Esophagus muscularis mucosa (tissue), 4 donors: ENCODE measurements around the gene ZIC4. TPM values are rescaled to one million over a fixed set of nuclear protein-coding genes. Genes with fewer than 3 reads are reported as not detected.

Experiments used
- DNase-seq: peaks from one replicate; pipeline ENCODE4 v3.0.0-alpha.2; 2017; ENCODE audit errors: extremely low spot score
- H3K27ac ChIP-seq, 4 donors: fragments of 200-600 bp; sonication (generic); replicated peaks in 1 of 4; 1 replicate in 3 of 4; 2 replicates in 1 of 4; pipeline ENCODE4 v1.5.1; 2016 to 2019; ENCODE audit warnings: mild to moderate bottlenecking in 1 of 4
- H3K27me3 ChIP-seq, 4 donors: fragments of 200-600 bp; sonication (generic); one replicate each; pipeline versions ENCODE4 v1.5.1 to v1.6.0; 2016 to 2019
- H3K36me3 ChIP-seq, 4 donors: fragments of 200-600 bp; sonication (generic); one replicate each; pipeline ENCODE4 v1.5.1; 2016 to 2019
- H3K4me1 ChIP-seq, 4 donors: fragments of 200-600 bp; sonication (generic); one replicate each; pipeline ENCODE4 v1.5.1; 2016 to 2019
- H3K4me3 ChIP-seq, 4 donors: fragments of 200-600 bp; sonication (generic); 1 replicate in 2 of 4; 2 replicates in 2 of 4; pipeline ENCODE4 v1.5.1; 2016 to 2019; ENCODE audit warnings: mild to moderate bottlenecking in 4 of 4, moderate library complexity in 1 of 4
- H3K9me3 ChIP-seq, 4 donors: fragments of 200-600 bp; sonication (generic); 1 replicate in 3 of 4; 2 replicates in 1 of 4; pipeline ENCODE4 v1.5.1; 2016 to 2019
- EP300 ChIP-seq: sonication (generic); formaldehyde crosslinking; IDR thresholded peaks from one replicate; pipeline ENCODE4 v1.6.1; 2017; ENCODE audit warnings: antibody characterized with exemption
- POLR2A ChIP-seq: fragments of 450-650 bp; IDR thresholded peaks from one replicate; pipeline ENCODE4 v1.6.1; 2017; ENCODE audit warnings: antibody characterized with exemption, moderate library complexity, mild to moderate bottlenecking, low read depth
- POLR2AphosphoS5 ChIP-seq, 2 donors: sonication (generic); formaldehyde crosslinking; IDR thresholded peaks; one replicate each; pipeline ENCODE4 v1.6.1; 2017; ENCODE audit warnings: antibody characterized with exemption in 2 of 2
- WGBS: methylation state at CpG from one replicate; pipeline ENCODE4 v1.1.5; 2018; 5-methylcytosine and 5-hydroxymethylcytosine counted together
- intact Hi-C: fragments of 100-400 bp; cut with DNase I; formaldehyde crosslinking; loops from one replicate; pipeline ENCODE4 v1.15.1; 2023
- total RNA-seq, 4 donors: library from RNA; depleted of rRNA; stranded (reverse); fragments of >200 nt; gene quantifications; one replicate each; pipeline versions ENCODE4 v1.1.0 to v1.2.1, GENCODE V29; 2016
- TF ChIP-seq, protein P1 (sequence below), 3 experiments: fragments of 200-600 bp in 2 of 3; fragments of 450-650 bp in 1 of 3; sonication (generic) in 2 of 3; IDR thresholded peaks; one replicate each; pipeline ENCODE4 v1.5.1; 2017 to 2019; ENCODE audit warnings: antibody characterized with exemption in 3 of 3, mild to moderate bottlenecking in 2 of 3, moderate library complexity in 1 of 3

Gene ZIC4
- total RNA-seq, 4 donors from 2014 or later, result not detected

DNA sequence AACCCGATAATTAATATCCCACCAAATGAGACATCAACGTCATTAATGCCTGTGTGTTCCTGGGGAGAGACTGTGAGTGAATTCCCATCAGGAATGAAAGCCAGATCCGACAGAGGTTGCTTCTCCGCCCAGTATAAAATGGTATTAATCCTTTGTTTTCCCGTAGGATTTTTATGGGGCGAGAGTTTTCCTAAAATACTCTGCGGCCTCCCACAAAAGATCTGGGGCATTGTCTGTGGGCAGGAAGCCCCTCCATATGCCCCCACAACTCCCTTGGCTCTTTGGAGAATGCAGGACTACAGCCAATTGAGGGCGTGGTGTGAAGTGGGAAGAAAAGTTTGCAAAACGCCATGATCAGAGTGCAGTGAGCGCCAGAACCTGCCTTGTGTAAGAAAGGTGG, 26.7 kb downstream of the ZIC4 start:
- Histone ChIP-seq H3K27me3 (peaks cover 0 to 99% (median 60%) of the 10 kb centered on the region in 4 donors), H3K36me3 (no peaks in the 10 kb centered on the region), H3K4me3 (no peak overlapping the region), H3K27ac (no peak overlapping the region), H3K9me3 (no peaks in the 10 kb centered on the region), H3K4me1 (peaks cover 0 to 6% (median 0%) of the 10 kb centered on the region in 4 donors)
- TF ChIP-seq POLR2A (no peak), EP300 (no peak), POLR2AphosphoS5 (IDR thresholded peaks at IDR 0.05) (no peak)
- TF ChIP-seq, protein P1, sequence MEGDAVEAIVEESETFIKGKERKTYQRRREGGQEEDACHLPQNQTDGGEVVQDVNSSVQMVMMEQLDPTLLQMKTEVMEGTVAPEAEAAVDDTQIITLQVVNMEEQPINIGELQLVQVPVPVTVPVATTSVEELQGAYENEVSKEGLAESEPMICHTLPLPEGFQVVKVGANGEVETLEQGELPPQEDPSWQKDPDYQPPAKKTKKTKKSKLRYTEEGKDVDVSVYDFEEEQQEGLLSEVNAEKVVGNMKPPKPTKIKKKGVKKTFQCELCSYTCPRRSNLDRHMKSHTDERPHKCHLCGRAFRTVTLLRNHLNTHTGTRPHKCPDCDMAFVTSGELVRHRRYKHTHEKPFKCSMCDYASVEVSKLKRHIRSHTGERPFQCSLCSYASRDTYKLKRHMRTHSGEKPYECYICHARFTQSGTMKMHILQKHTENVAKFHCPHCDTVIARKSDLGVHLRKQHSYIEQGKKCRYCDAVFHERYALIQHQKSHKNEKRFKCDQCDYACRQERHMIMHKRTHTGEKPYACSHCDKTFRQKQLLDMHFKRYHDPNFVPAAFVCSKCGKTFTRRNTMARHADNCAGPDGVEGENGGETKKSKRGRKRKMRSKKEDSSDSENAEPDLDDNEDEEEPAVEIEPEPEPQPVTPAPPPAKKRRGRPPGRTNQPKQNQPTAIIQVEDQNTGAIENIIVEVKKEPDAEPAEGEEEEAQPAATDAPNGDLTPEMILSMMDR (IDR thresholded peaks at IDR 0.05), result no peak
- no peak for DNase-seq
- WGBS, result 8% methylated on average over 10 of the region's 10 CpGs
- intact Hi-C loops, result loop anchor here (5.0 kb wide), 1 partner anchor 33 kb away; no protein-coding TSS in a partner anchor

DNA sequence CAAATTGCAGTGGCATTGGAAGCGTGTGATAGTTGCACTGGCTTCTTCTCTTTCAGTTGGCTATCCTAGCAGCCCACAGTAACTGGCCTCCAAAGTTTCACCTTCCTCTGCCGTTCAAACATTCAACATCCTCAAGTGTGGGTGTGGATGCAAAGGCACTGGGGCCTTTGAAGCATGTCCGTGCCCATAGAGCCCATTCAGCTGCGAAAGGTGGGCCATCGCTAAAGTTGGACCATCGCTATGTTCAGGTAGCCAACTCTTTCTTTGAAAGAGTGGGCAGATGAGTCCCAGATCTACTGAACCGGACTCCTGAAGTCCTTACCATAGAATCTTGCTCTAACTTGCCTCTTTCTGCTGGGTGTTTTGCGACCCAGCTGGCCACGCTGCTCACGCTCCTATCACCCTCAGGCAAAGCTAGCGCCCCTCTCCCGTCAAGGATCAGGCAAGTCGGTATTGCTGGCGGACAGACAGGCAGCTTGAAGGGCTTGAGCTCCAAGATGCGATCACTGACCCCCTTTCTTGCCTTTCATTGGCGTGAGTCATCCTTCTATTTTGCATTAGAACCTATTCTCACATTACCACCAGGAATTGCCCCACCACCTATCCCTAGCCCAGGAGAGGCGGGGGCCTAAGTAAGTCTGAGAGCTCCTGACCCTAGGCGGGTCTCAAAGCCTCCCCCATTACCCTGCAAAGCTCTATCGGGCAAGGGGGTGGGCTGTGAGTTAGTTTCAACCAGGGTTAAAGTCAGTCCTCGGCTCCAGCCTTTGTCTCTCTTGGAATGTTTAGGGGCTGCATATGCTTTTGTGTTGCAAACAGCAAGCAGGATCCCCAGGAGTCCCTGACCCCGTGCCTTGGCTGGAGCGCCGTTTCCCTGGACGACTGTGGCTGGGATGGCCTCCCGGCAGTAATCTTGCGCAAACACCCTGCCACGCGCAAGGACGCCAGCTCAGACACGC, 28.7 kb downstream of the ZIC4 start:
- WGBS, result 10% methylated on average over 27 of the region's 30 CpGs
- H3K27ac ChIP-seq, result no peak overlapping the region
- intact Hi-C loops, result loop anchor here (5.0 kb wide), 1 partner anchor 35 kb away; no protein-coding TSS in a partner anchor
- peaks cover 0 to 99% (median 51%) of the 10 kb centered on the region in 4 donors for H3K27me3 ChIP-seq
- no peak overlapping the region for H3K4me3 ChIP-seq
- TF ChIP-seq, protein P1 (IDR thresholded peaks at IDR 0.05), result no peak
- no peak for TF ChIP-seq EP300
- TF ChIP-seq POLR2AphosphoS5 (IDR thresholded peaks at IDR 0.05), result no peak
- no peak for TF ChIP-seq POLR2A
- H3K36me3 ChIP-seq, result no peaks in the 10 kb centered on the region
- H3K4me1 ChIP-seq, result peaks cover 0 to 6% (median 0%) of the 10 kb centered on the region in 4 donors
- DNase-seq, result no peak
- no peaks in the 10 kb centered on the region for H3K9me3 ChIP-seq

DNA sequence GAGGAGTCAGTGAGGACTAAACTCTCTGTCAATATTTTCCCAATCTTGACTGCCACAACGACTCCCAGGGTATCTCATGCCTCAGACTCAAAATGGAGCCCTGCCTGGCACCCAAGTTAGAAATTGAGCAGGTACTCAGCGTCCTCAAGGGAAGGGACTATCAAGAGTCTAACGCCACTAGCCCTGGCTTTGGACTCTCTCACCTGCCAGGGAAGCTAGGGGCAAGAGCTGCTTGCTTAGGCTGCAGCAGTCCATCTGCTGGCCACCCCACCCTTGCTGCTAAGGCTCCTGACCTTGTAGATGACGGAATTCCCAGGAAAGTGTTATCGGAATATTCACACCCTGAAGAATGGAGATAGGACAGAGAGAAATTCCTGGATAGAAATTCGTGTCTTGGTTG, 33.0 kb downstream of the ZIC4 start:
- no peak overlapping the region for H3K27ac ChIP-seq
- DNase-seq, result peak; percentile 80
- no peaks in the 10 kb centered on the region for H3K4me1 ChIP-seq
- TF ChIP-seq POLR2AphosphoS5 (IDR thresholded peaks at IDR 0.05), result no peak
- no peak overlapping the region for H3K4me3 ChIP-seq
- 11% methylated on average over 6 of the region's 6 CpGs for WGBS
- no peaks in the 10 kb centered on the region for H3K9me3 ChIP-seq
- peaks cover 0 to 98% (median 53%) of the 10 kb centered on the region in 4 donors for H3K27me3 ChIP-seq
- H3K36me3 ChIP-seq, result no peaks in the 10 kb centered on the region
- intact Hi-C loops, result no loop called here

DNA sequence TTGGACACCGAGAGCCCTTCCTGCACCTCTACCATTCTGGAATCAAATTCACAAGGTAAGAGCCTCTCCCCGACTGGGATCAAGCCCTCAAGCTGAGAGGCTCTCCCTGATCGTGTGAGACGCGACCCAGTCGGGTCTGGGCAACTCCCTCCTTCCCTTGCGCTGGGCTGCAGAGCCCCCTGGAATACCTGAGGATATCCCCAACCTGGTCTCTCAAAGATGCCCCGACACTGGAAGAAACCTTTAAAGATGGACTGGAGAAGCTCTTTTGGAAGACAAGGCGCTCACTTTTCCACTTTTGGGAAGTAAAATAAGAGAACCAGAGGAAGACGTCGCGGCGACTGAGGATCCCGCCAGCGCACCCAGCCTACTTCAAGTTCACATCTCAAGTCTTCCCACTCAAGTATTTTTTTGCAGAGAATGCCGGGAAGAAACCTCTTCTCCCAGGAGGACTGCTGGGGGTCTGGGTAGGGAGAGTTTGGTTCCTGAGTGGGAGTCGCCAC, 33.8 kb downstream of the ZIC4 start:
- intact Hi-C loops, result no loop called here
- TF ChIP-seq, protein P1 (IDR thresholded peaks at IDR 0.05), result no peak
- no peak for TF ChIP-seq EP300
- TF ChIP-seq POLR2AphosphoS5 (IDR thresholded peaks at IDR 0.05), result no peak
- TF ChIP-seq POLR2A, result no peak
- DNase-seq, result peak; percentile 79
- Histone ChIP-seq H3K27me3 (peaks cover 0 to 98% (median 49%) of the 10 kb centered on the region in 4 donors), H3K36me3 (no peaks in the 10 kb centered on the region), H3K4me3 (no peak overlapping the region), H3K4me1 (no peaks in the 10 kb centered on the region), H3K9me3 (no peaks in the 10 kb centered on the region), H3K27ac (no peak overlapping the region)
- 7% methylated on average over 14 of the region's 17 CpGs for WGBS

DNA sequence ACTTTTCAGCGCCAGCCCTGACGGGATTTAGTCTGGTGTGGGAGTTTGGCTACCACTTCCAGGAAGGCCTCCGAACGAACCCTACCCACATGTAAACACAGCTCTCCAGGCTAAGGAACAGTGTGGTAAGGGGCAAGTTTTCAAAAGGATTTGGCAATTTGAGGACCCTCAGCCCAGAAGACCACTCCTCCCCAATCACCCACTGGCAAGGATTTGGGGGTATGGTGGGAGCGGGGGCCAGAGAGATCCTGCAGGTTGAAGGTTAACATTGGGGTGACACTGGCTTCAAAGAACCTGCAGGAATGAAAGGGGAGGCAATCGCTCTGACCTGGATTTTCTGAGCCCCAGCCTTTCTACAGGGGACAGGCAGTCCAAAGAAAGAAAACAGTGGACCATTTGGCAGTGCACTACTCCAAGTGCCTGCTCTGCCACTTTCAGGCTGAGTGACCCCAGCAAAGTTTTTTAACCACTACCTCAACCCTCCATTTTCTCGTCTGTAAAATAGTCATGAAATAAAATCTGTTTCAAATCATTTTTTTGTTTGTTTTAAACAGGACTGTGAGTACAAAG, 34.5 kb downstream of the ZIC4 start:
- H3K9me3 ChIP-seq, result no peaks in the 10 kb centered on the region
- TF ChIP-seq, protein P1 (IDR thresholded peaks at IDR 0.05), result no peak
- TF ChIP-seq POLR2A (no peak), EP300 (no peak), POLR2AphosphoS5 (IDR thresholded peaks at IDR 0.05) (no peak)
- no peaks in the 10 kb centered on the region for H3K4me1 ChIP-seq
- H3K27ac ChIP-seq, result no peak overlapping the region
- WGBS, result 7% methylated on average over 7 of the region's 7 CpGs
- peak; percentile 62 for DNase-seq
- intact Hi-C loops, result no loop called here
- no peak overlapping the region for H3K4me3 ChIP-seq
- peaks cover 0 to 98% (median 48%) of the 10 kb centered on the region in 4 donors for H3K27me3 ChIP-seq
- no peaks in the 10 kb centered on the region for H3K36me3 ChIP-seq
